Liver (tissue), 9 donors: ENCODE results near the gene C4A. TPM values are rescaled to one million over a fixed set of nuclear protein-coding genes. Genes with fewer than 3 reads are reported as not detected.

Source experiments
- DNase-seq: peaks from one replicate; pipeline ENCODE4 v3.0.0-alpha.2; 2017; ENCODE audit warnings: low spot score
- H3K27ac ChIP-seq, 2 donors: one replicate each; pipeline ENCODE4 v1.7.0; 2013; ENCODE audit warnings: inconsistent platforms in 2 of 2, low read length in 2 of 2, control low read depth in 1 of 2, low read depth in 1 of 2, mild to moderate bottlenecking in 1 of 2
- H3K27me3 ChIP-seq, 4 donors: one replicate each; pipeline versions ENCODE4 v1.6.1 to v1.7.0; 2013; ENCODE audit warnings: low read length in 3 of 4, inconsistent platforms in 1 of 4, mild to moderate bottlenecking in 1 of 4, moderate library complexity in 1 of 4; ENCODE audit not compliant: control insufficient read depth in 4 of 4, insufficient read depth in 4 of 4
- H3K36me3 ChIP-seq, 4 donors: one replicate each; pipeline versions ENCODE4 v1.6.1 to v1.7.0; 2013; ENCODE audit warnings: low read length in 3 of 4, mild to moderate bottlenecking in 3 of 4, low read depth in 1 of 4, moderate library complexity in 1 of 4; ENCODE audit not compliant: control insufficient read depth in 4 of 4, insufficient read depth in 3 of 4
- H3K4me1 ChIP-seq, 4 donors: one replicate each; pipeline versions ENCODE4 v1.6.1 to v1.7.0; 2013; ENCODE audit warnings: low read length in 3 of 4, mild to moderate bottlenecking in 3 of 4, moderate library complexity in 1 of 4; ENCODE audit not compliant: control insufficient read depth in 4 of 4, insufficient read depth in 4 of 4
- H3K4me3 ChIP-seq, 3 donors: one replicate each; pipeline versions ENCODE4 v1.6.1 to v1.7.0; 2013; ENCODE audit warnings: low read length in 3 of 3, control low read depth in 1 of 3, low read depth in 1 of 3, mild to moderate bottlenecking in 1 of 3
- H3K9ac ChIP-seq, 2 donors: one replicate each; pipeline ENCODE4 v1.7.0; 2013; ENCODE audit warnings: low read length in 2 of 2, mild to moderate bottlenecking in 2 of 2, moderate library complexity in 2 of 2, control low read depth in 1 of 2, low read depth in 1 of 2
- H3K9me3 ChIP-seq, 4 donors: one replicate each; pipeline versions ENCODE4 v1.6.1 to v1.7.0; 2013; ENCODE audit warnings: low read length in 3 of 4; ENCODE audit not compliant: control insufficient read depth in 4 of 4
- ATF3 ChIP-seq: IDR thresholded peaks from 2 replicates; pipeline ENCODE4 v1.6.1; 2016; ENCODE audit warnings: antibody characterized with exemption
- CTCF ChIP-seq: fragments of 150-350 bp; IDR thresholded peaks from 2 replicates; pipeline ENCODE4 v1.5.1; 2017; ENCODE audit warnings: improper control_type of control experiment, low read depth, low read length; ENCODE audit not compliant: missing input control
- FOXA1 ChIP-seq: IDR thresholded peaks from 2 replicates; pipeline ENCODE4 v1.6.1; 2016; ENCODE audit warnings: antibody characterized with exemption
- HNF4A ChIP-seq, 2 donors: conservative IDR thresholded peaks; 2 replicates each; pipeline ENCODE4 v1.6.1; 2016; ENCODE audit warnings: antibody characterized with exemption in 2 of 2, mild to moderate bottlenecking in 2 of 2
- HNF4G ChIP-seq: IDR thresholded peaks from 2 replicates; pipeline ENCODE4 v1.6.1; 2016; ENCODE audit warnings: antibody characterized with exemption
- MAX ChIP-seq: IDR thresholded peaks from 2 replicates; pipeline ENCODE4 v1.6.1; 2016; ENCODE audit warnings: antibody characterized with exemption
- RAD21 ChIP-seq, 2 donors: IDR thresholded peaks; 2 replicates each; pipeline ENCODE4 v1.6.1; 2016; ENCODE audit warnings: antibody characterized with exemption in 2 of 2, mild to moderate bottlenecking in 2 of 2
- REST ChIP-seq: IDR thresholded peaks from 2 replicates; pipeline ENCODE4 v1.6.1; 2016; ENCODE audit warnings: antibody characterized with exemption, mild to moderate bottlenecking
- RXRA ChIP-seq, 2 donors: IDR thresholded peaks; 2 replicates each; pipeline ENCODE4 v1.6.1; 2017 to 2018; ENCODE audit warnings: antibody characterized with exemption in 2 of 2, mild to moderate bottlenecking in 1 of 2
- TAF1 ChIP-seq: conservative IDR thresholded peaks from 2 replicates; pipeline ENCODE4 v1.6.1; 2016; ENCODE audit warnings: antibody characterized with exemption, mild to moderate bottlenecking
- ZBTB33 ChIP-seq: IDR thresholded peaks from 2 replicates; pipeline ENCODE4 v1.6.1; 2016; ENCODE audit warnings: antibody characterized with exemption
- whole genome bisulfite sequencing: extraction: QIAGEN DNeasy Blood & Tissue Kit; methylation state at CpG from one replicate; pipeline ENCODE4 v1.1.7; 2013; 5-methylcytosine and 5-hydroxymethylcytosine counted together
- polyA plus RNA-seq, 2 donors: library from polyadenylated mRNA; stranded (reverse) in 1 of 2; unstranded in 1 of 2; fragments of 200-250 nt in 1 of 2; fragments of >200 nt in 1 of 2; fragmentation: Nextera tagmentation in 1 of 2; extraction: Ambion mirVana in 1 of 2; gene quantifications; one replicate each; pipeline versions ENCODE4 v1.2.1 to v1.2.3, GENCODE V29; 2013 to 2015
- total RNA-seq, 2 donors: library from RNA; depleted of rRNA; stranded (reverse); fragments of >200 nt; gene quantifications; one replicate each; pipeline ENCODE4 v1.2.3, GENCODE V29; 2014
- donor health status: healthy.
- donor health status: healthy.
- donor health status: healthy.
- donor health status: healthy.
- donor health status: healthy.

C4A gene
- total and polyA plus RNA-seq, 4 donors, result 410 to 2,903 (median 1,534) TPM

- TF ChIP-seq CTCF (no peak), HNF4A (conservative IDR thresholded peaks at IDR 0.05) (no peak), RXRA (IDR thresholded peaks at IDR 0.05) (no peak), HNF4G (no peak), ZBTB33 (no peak), REST (no peak), MAX (no peak), ATF3 (no peak), FOXA1 (no peak)
- DNase-seq, result no peak
- Histone ChIP-seq H3K27ac (peak overlapping the region; percentile 8 to 41), H3K4me1 (peaks cover 2 to 32% (median 20%) of the 10 kb centered on the region in 4 donors), H3K9ac (no peak overlapping the region), H3K36me3 (peaks cover 8 to 62% (median 45%) of the 10 kb centered on the region in 4 donors), H3K9me3 (no peaks in the 10 kb centered on the region), H3K4me3 (no peak overlapping the region), H3K27me3 (no peaks in the 10 kb centered on the region)
- WGBS, result 92% methylated on average over 7 of the region's 7 CpGs
Observed at GRCh38 chr6:31949926-31950548, 31.8 kb upstream of the C4A start.

GRCh38 chr6:31952140-31952805, 29.6 kb upstream of the C4A start:
- Histone ChIP-seq H3K27ac (peak overlapping the region in 1 of 2 donors; percentile 19), H3K4me1 (peaks cover 0 to 28% (median 16%) of the 10 kb centered on the region in 4 donors), H3K9ac (no peak overlapping the region), H3K9me3 (no peaks in the 10 kb centered on the region), H3K36me3 (peaks cover 8 to 77% (median 51%) of the 10 kb centered on the region in 4 donors), H3K4me3 (no peak overlapping the region), H3K27me3 (no peaks in the 10 kb centered on the region)
- 50% methylated on average over 5 of the region's 5 CpGs for WGBS
- TF ChIP-seq RXRA (IDR thresholded peaks at IDR 0.05) (peak in 1 of 2 donors; percentile 26), TAF1 (no peak), RAD21 (IDR thresholded peaks at IDR 0.05) (peak; percentile 72 to 84), ATF3 (no peak), CTCF (peak; percentile 65), HNF4G (no peak)
- peak; percentile 66 for DNase-seq
